ENCODE measurements around the gene CASP9. TPM values are rescaled to one million over a fixed set of nuclear protein-coding genes. Genes with fewer than 3 reads are reported as not detected.

CASP9 gene
- total and polyA plus RNA-seq, 2 of the 13 experiments (the other 11 are each of a cell fraction or from before 2014, with no cell fraction given) = 8.5 to 11.5 TPM

GRCh38 chr1:15526490-15527339 lies 2.7 kb upstream of the CASP9 start, which contains the start of gene DNAJC16 (continued):
- TF ChIP-seq ZBTB49 (CRISPR knock-in tag; IDR thresholded peaks at IDR 0.05; ENCODE audit: borderline replicate concordance) (no peak), ZKSCAN1 (IDR thresholded peaks at IDR 0.05; ENCODE audit: low read length) (no peak), SRSF1 (optimal IDR thresholded peaks at IDR 0.05; ENCODE audit: low read depth, low read length) (peak; percentile 76), MYPOP (CRISPR knock-in tag; IDR thresholded peaks at IDR 0.05) (no peak), ZNF562 (CRISPR knock-in tag; IDR thresholded peaks at IDR 0.05; ENCODE audit: borderline replicate concordance) (no peak), NONO (IDR thresholded peaks at IDR 0.05) (no peak), NONO (CRISPR knock-in tag; conservative IDR thresholded peaks at IDR 0.05) (peak; percentile 74), ZNF720 (CRISPR knock-in tag; IDR thresholded peaks at IDR 0.05) (no peak), ZNF746 (CRISPR knock-in tag; IDR thresholded peaks at IDR 0.05) (peak; percentile 69; the same call in 1 of the 2 replicates), ZNF747 (CRISPR knock-in tag; IDR thresholded peaks at IDR 0.05; ENCODE audit: borderline replicate concordance) (peak; percentile 71; the same call in 1 of the 2 replicates), RCOR2 (CRISPR knock-in tag; IDR thresholded peaks at IDR 0.05) (peak; percentile 44; the same call in 1 of the 2 replicates), POGZ (CRISPR knock-in tag; IDR thresholded peaks at IDR 0.05) (peak; percentile 61), THAP11 (CRISPR knock-in tag; IDR thresholded peaks at IDR 0.05) (peak; percentile 95), ZNF883 (CRISPR knock-in tag; IDR thresholded peaks at IDR 0.05; ENCODE audit: not compliant biosample characterization) (peak; percentile 70), ZNF34 (CRISPR knock-in tag; IDR thresholded peaks at IDR 0.05; ENCODE audit: borderline replicate concordance) (no peak), ZNF724P (CRISPR knock-in tag; IDR thresholded peaks at IDR 0.05; ENCODE audit: borderline replicate concordance) (peak; percentile 36; the same call in 1 of the 2 replicates), TSC22D2 (CRISPR knock-in tag; IDR thresholded peaks at IDR 0.05; ENCODE audit: borderline replicate concordance) (no peak), TMF1 (CRISPR knock-in tag; IDR thresholded peaks at IDR 0.05; ENCODE audit: low read depth) (0 out of 2 replicates have a peak, but pooled peaks have one; percentile 64), BCLAF1 (IDR thresholded peaks at IDR 0.05) (no peak), NFE2L2 (IDR thresholded peaks at IDR 0.05; ENCODE audit: low read length) (no peak)

Data from HepG2 (cell line).